SK-N-SH treated with all-trans-retinoic acid at 6 μM for 48 hours (cell line): ENCODE data around the gene PRDM7.
"Not testable (repeated sequence)": the region's sequence is repeated elsewhere in the genome, so short reads cannot be mapped to it uniquely, and the experiment has no call there.

ENCODE experiments used
- ATAC-seq: fragments of 200-7000 bp; cut with Tn5 transposase; 3 replicates; pipeline ENCODE4 v1.9.1; 2020; ENCODE audit warnings: mild to moderate bottlenecking, moderate library complexity
- ARNTL ChIP-seq: fragments of 450-650 bp; formaldehyde crosslinking; IDR thresholded peaks from 2 replicates; pipeline ENCODE4 v1.5.0; 2020; ENCODE audit warnings: low read depth, mild to moderate bottlenecking, moderate library complexity, borderline replicate concordance
- BACH2 ChIP-seq: fragments of 250-450 bp; sonication (Bioruptor Pico); IDR thresholded peaks from 2 replicates; pipeline ENCODE4 v1.9.0; 2021; ENCODE audit warnings: mild to moderate bottlenecking, borderline replicate concordance
- CREB5 ChIP-seq: fragments of 250-450 bp; sonication (Bioruptor Pico); IDR thresholded peaks from 2 replicates; pipeline ENCODE4 v1.5.1; 2020; ENCODE audit warnings: low read depth, mild to moderate bottlenecking, moderate library complexity
- CSDC2 ChIP-seq: fragments of 250-450 bp; sonication (Bioruptor Pico); IDR thresholded peaks from 2 replicates; pipeline ENCODE4 v1.5.0; 2020; ENCODE audit warnings: mild to moderate bottlenecking, moderate library complexity
- CSRNP3 ChIP-seq: fragments of 250-450 bp; sonication (Bioruptor Pico); IDR thresholded peaks from 2 replicates; pipeline ENCODE4 v1.5.1; 2021; ENCODE audit warnings: mild to moderate bottlenecking, moderate library complexity
- ESRRG ChIP-seq: fragments of 250-450 bp; sonication (Bioruptor Pico); IDR thresholded peaks from 2 replicates; pipeline ENCODE4 v1.6.1; 2021; ENCODE audit warnings: mild to moderate bottlenecking
- GLIS3 ChIP-seq: fragments of 250-450 bp; sonication (Bioruptor Pico); IDR thresholded peaks from 2 replicates; pipeline ENCODE4 v1.5.0; 2020; ENCODE audit warnings: mild to moderate bottlenecking, moderate library complexity
- ISL1 ChIP-seq: fragments of 250-450 bp; sonication (Bioruptor Pico); IDR thresholded peaks from 2 replicates; pipeline ENCODE4 v2.1.2; 2022; ENCODE audit warnings: mild to moderate bottlenecking, moderate library complexity
- OSR1 ChIP-seq: fragments of 250-450 bp; sonication (Bioruptor Pico); IDR thresholded peaks from 2 replicates; pipeline ENCODE4 v1.8.0; 2022; ENCODE audit warnings: moderate library complexity, mild to moderate bottlenecking, inconsistent platforms
- PATZ1 ChIP-seq: fragments of 250-450 bp; sonication (Bioruptor Pico); IDR thresholded peaks from 2 replicates; pipeline ENCODE4 v1.8.0; 2020; ENCODE audit warnings: mild to moderate bottlenecking, moderate library complexity, borderline replicate concordance
- POU6F1 ChIP-seq: fragments of 250-450 bp; sonication (Bioruptor Pico); IDR thresholded peaks from 2 replicates; pipeline ENCODE4 v1.8.0; 2021; ENCODE audit warnings: low read depth, mild to moderate bottlenecking, moderate library complexity, borderline replicate concordance
- PPARA ChIP-seq: fragments of 250-450 bp; sonication (Bioruptor Pico); IDR thresholded peaks from 2 replicates; pipeline ENCODE4 v1.5.0; 2020; ENCODE audit warnings: mild to moderate bottlenecking, borderline replicate concordance
- RARB ChIP-seq: fragments of 250-450 bp; sonication (Bioruptor Pico); IDR thresholded peaks from 2 replicates; pipeline ENCODE4 v1.8.0; 2021; ENCODE audit warnings: mild to moderate bottlenecking, moderate library complexity
- SNAI2 ChIP-seq: fragments of 250-450 bp; sonication (Bioruptor Pico); IDR thresholded peaks from 2 replicates; pipeline ENCODE4 v1.5.0; 2020; ENCODE audit warnings: mild to moderate bottlenecking, moderate library complexity
- ZC3H10 ChIP-seq: fragments of 250-450 bp; sonication (Bioruptor Pico); IDR thresholded peaks from 2 replicates; pipeline ENCODE4 v1.5.1; 2021; ENCODE audit warnings: mild to moderate bottlenecking, moderate library complexity
- ZFP3 ChIP-seq: fragments of 250-450 bp; sonication (Bioruptor Pico); IDR thresholded peaks from 2 replicates; pipeline ENCODE4 v1.5.0; 2020; ENCODE audit warnings: mild to moderate bottlenecking, moderate library complexity
- ZFP30 ChIP-seq: fragments of 450-650 bp; formaldehyde crosslinking; IDR thresholded peaks from 2 replicates; pipeline ENCODE4 v1.5.0; 2022; ENCODE audit warnings: mild to moderate bottlenecking, moderate library complexity
- ZNF565 ChIP-seq: fragments of 450-650 bp; formaldehyde crosslinking; conservative IDR thresholded peaks from 2 replicates; pipeline ENCODE4 v1.5.0; 2020; ENCODE audit warnings: low read depth, mild to moderate bottlenecking, moderate library complexity
- ZNF70 ChIP-seq: fragments of 450-650 bp; formaldehyde crosslinking; IDR thresholded peaks from 2 replicates; pipeline ENCODE4 v1.5.0; 2020; ENCODE audit warnings: mild to moderate bottlenecking, moderate library complexity
- ZNF8 ChIP-seq: fragments of 450-650 bp; formaldehyde crosslinking; IDR thresholded peaks from 2 replicates; pipeline ENCODE4 v1.5.0; 2020; ENCODE audit warnings: mild to moderate bottlenecking, moderate library complexity

Gene PRDM7

DNA sequence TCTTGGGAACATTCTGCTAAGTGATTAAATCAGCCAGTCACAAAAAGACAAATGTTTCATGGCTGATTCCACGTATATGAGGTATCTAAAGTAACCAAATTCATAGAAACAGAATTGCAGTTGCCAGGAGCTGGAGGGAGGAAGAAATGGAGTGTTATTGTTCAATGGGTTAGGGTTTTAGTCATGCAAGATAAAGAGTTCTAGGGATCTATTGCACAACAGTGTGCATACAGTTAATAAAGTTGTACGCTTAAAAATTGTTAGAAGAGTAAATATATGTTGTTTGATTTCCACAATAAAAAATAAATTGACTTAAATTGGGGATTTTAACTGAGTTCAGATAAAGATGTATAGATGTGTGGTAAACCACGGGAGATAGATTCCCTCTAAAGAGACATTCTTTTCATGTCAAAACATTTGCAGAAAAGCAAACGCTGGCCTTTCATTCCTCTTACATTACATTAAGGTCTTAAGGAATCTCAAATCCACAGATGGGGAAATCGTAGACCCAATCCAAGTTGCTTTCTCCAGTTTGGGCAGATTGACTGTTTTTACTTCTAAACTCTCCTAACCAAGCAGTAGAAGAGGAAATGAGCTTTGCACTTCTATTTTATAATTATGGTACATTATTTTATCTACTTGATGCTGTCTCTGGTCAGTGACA, 4.6 kb downstream of the PRDM7 start:
- ATAC-seq: no peak

DNA sequence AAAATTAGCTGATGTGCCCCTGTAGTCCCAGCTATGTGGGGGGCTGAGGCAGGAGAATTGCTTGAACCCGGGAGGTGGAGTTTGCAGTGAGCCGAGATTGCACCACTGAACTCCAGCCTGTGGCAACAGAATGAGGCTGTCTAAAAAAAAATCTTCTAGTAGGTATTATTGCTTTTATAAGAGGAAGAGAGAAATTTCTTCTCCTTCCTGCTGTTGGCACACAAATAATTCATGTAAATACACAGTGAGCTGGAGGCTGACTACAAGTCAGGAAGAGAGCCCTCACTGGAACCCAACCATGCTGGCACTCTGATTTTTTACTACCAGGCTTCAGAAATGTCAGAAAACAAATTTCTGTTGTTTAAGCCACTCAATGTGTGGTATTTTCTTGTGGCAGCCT, 6.7 kb downstream of the PRDM7 start:
- no peak for ATAC-seq
- TF ChIP-seq ESRRG: no peak
- TF ChIP-seq GLIS3 (CRISPR knock-in tag): no peak

More for the DNA sequence above, 4.6 kb downstream of the PRDM7 start:
- TF ChIP-seq CSRNP3 (CRISPR knock-in tag): no peak
- TF ChIP-seq ZFP3 (CRISPR knock-in tag): no peak
- no peak for TF ChIP-seq ZFP30

DNA sequence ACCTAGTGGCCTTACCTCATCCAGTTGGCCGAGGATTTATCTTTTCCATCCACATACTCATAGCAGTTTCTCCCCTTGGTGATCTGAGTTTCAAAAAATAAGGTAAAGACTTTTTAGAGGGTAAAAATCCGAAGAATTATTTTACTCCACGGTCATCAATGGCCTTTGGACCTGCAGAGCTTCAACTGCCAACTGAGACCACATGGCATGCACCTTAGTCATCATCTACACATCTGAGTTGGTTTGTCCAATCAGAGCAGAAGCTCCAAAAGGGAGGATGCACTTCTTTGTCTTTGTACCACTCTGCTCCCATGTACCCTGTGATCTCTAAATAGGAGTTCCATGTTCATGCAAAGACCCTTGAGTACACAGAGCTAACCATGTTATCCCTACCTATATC, 15.7 kb downstream of the PRDM7 start:
- TF ChIP-seq OSR1 (CRISPR knock-in tag) (no peak), BACH2 (CRISPR knock-in tag) (no peak), PPARA (CRISPR knock-in tag) (no peak), ESRRG (no peak), ZFP3 (CRISPR knock-in tag) (no peak), PATZ1 (no peak), POU6F1 (CRISPR knock-in tag) (no peak), CREB5 (CRISPR knock-in tag) (no peak), GLIS3 (CRISPR knock-in tag) (no peak), ZNF8 (CRISPR knock-in tag) (no peak), ARNTL (CRISPR knock-in tag) (no peak), SNAI2 (CRISPR knock-in tag) (no peak), CSRNP3 (CRISPR knock-in tag) (no peak), ZNF565 (CRISPR knock-in tag) (no peak), ZNF70 (CRISPR knock-in tag) (no peak), ISL1 (no peak), RARB (CRISPR knock-in tag) (no peak), CSDC2 (no peak), ZC3H10 (CRISPR knock-in tag) (no peak), ZFP30 (no peak)
- ATAC-seq: no peak

GRCh38 chr16:90057738-90058173, 19.4 kb downstream of the PRDM7 start:
- TF ChIP-seq ZNF70 (CRISPR knock-in tag): no peak
- TF ChIP-seq ESRRG: no peak
- no peak for TF ChIP-seq ISL1
- no peak for TF ChIP-seq BACH2 (CRISPR knock-in tag)
- TF ChIP-seq POU6F1 (CRISPR knock-in tag): no peak
- TF ChIP-seq ZNF8 (CRISPR knock-in tag): no peak
- TF ChIP-seq ZNF565 (CRISPR knock-in tag): no peak
- TF ChIP-seq ZFP30: no peak
- TF ChIP-seq SNAI2 (CRISPR knock-in tag): no peak

GRCh38 chr16:90056521-90056920, 20.6 kb downstream of the PRDM7 start:
- not testable (repeated sequence) for ATAC-seq

More at GRCh38 chr16:90057738-90058173, 19.4 kb downstream of the PRDM7 start:
- no peak; the same call in 2 of the 3 replicates for ATAC-seq
